ENCODE measurements around the gene GDI2.

- TF ChIP-seq, protein P1, sequence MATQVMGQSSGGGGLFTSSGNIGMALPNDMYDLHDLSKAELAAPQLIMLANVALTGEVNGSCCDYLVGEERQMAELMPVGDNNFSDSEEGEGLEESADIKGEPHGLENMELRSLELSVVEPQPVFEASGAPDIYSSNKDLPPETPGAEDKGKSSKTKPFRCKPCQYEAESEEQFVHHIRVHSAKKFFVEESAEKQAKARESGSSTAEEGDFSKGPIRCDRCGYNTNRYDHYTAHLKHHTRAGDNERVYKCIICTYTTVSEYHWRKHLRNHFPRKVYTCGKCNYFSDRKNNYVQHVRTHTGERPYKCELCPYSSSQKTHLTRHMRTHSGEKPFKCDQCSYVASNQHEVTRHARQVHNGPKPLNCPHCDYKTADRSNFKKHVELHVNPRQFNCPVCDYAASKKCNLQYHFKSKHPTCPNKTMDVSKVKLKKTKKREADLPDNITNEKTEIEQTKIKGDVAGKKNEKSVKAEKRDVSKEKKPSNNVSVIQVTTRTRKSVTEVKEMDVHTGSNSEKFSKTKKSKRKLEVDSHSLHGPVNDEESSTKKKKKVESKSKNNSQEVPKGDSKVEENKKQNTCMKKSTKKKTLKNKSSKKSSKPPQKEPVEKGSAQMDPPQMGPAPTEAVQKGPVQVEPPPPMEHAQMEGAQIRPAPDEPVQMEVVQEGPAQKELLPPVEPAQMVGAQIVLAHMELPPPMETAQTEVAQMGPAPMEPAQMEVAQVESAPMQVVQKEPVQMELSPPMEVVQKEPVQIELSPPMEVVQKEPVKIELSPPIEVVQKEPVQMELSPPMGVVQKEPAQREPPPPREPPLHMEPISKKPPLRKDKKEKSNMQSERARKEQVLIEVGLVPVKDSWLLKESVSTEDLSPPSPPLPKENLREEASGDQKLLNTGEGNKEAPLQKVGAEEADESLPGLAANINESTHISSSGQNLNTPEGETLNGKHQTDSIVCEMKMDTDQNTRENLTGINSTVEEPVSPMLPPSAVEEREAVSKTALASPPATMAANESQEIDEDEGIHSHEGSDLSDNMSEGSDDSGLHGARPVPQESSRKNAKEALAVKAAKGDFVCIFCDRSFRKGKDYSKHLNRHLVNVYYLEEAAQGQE (IDR thresholded peaks at IDR 0.05; ENCODE audit: insufficient read depth in 1 of 2, low read depth in 2 of 2, low read length in 2 of 2) = no peak
- TF ChIP-seq SIN3A (IDR thresholded peaks at IDR 0.05; ENCODE audit: borderline replicate concordance, insufficient read depth, low read length) (no peak), TAF1 (IDR thresholded peaks at IDR 0.05; ENCODE audit: borderline replicate concordance, insufficient read depth, low read length) (no peak)
These were observed 52.0 kb downstream of the GDI2 start for GRCh38 chr10:5761220-5761619.
